Panc1 (cell line): ENCODE results near the gene GPR84.

Experiments
- POLR2AphosphoS5 ChIP-seq: IDR thresholded peaks from 2 replicates; pipeline ENCODE4 v1.6.1; 2012; ENCODE audit warnings: mild to moderate bottlenecking, low read depth, low read length, moderate library complexity
- SIN3A ChIP-seq: IDR thresholded peaks from 2 replicates; pipeline ENCODE4 v1.6.1; 2012; ENCODE audit warnings: low read depth, mild to moderate bottlenecking, low read length, moderate library complexity, borderline replicate concordance; ENCODE audit not compliant: insufficient read depth
- TF ChIP-seq, protein P1 (sequence below): fragments of 450-650 bp; IDR thresholded peaks from 2 replicates; pipeline ENCODE4 v1.5.1; 2017; ENCODE audit warnings: mild to moderate bottlenecking
- TF ChIP-seq, protein P2 (sequence below), 2 experiments: IDR thresholded peaks; 2 replicates each; pipeline ENCODE4 v1.6.1; 2011 to 2012; ENCODE audit warnings: low read depth in 2 of 2, control low read depth in 1 of 2, low read length in 1 of 2, mild to moderate bottlenecking in 1 of 2, moderate library complexity in 1 of 2; ENCODE audit not compliant: insufficient read depth in 1 of 2

DNA sequence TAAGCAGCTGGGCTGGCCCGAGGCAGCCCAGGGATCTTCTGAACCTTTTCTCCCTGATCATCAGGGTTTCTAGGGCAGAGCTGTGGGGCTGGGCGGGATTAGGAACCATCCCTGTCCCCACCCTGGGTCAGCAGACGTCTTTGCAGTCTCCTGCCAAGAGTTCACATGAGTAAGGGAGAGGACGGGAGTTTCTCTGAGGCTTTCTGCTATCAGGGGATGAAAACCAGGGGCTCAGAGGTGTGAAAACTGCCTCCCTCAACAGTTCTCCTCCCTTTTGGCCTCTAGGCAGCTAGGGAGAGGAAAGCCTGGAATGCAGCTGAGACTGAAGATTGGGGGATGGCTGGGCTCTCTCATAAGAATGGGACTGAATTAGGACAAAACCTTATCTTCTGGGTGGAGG, 12.3 kb upstream of the GPR84 start:
- TF ChIP-seq, protein P1, sequence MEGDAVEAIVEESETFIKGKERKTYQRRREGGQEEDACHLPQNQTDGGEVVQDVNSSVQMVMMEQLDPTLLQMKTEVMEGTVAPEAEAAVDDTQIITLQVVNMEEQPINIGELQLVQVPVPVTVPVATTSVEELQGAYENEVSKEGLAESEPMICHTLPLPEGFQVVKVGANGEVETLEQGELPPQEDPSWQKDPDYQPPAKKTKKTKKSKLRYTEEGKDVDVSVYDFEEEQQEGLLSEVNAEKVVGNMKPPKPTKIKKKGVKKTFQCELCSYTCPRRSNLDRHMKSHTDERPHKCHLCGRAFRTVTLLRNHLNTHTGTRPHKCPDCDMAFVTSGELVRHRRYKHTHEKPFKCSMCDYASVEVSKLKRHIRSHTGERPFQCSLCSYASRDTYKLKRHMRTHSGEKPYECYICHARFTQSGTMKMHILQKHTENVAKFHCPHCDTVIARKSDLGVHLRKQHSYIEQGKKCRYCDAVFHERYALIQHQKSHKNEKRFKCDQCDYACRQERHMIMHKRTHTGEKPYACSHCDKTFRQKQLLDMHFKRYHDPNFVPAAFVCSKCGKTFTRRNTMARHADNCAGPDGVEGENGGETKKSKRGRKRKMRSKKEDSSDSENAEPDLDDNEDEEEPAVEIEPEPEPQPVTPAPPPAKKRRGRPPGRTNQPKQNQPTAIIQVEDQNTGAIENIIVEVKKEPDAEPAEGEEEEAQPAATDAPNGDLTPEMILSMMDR: no peak
- TF ChIP-seq POLR2AphosphoS5 (no peak), SIN3A (no peak)
- TF ChIP-seq, protein P2, sequence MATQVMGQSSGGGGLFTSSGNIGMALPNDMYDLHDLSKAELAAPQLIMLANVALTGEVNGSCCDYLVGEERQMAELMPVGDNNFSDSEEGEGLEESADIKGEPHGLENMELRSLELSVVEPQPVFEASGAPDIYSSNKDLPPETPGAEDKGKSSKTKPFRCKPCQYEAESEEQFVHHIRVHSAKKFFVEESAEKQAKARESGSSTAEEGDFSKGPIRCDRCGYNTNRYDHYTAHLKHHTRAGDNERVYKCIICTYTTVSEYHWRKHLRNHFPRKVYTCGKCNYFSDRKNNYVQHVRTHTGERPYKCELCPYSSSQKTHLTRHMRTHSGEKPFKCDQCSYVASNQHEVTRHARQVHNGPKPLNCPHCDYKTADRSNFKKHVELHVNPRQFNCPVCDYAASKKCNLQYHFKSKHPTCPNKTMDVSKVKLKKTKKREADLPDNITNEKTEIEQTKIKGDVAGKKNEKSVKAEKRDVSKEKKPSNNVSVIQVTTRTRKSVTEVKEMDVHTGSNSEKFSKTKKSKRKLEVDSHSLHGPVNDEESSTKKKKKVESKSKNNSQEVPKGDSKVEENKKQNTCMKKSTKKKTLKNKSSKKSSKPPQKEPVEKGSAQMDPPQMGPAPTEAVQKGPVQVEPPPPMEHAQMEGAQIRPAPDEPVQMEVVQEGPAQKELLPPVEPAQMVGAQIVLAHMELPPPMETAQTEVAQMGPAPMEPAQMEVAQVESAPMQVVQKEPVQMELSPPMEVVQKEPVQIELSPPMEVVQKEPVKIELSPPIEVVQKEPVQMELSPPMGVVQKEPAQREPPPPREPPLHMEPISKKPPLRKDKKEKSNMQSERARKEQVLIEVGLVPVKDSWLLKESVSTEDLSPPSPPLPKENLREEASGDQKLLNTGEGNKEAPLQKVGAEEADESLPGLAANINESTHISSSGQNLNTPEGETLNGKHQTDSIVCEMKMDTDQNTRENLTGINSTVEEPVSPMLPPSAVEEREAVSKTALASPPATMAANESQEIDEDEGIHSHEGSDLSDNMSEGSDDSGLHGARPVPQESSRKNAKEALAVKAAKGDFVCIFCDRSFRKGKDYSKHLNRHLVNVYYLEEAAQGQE (IDR thresholded peaks at IDR 0.05; ENCODE audit: insufficient read depth in 1 of 2, low read depth in 2 of 2, low read length in 1 of 2): no peak
